CD4-positive, alpha-beta T cell treated with Interferon gamma for 1 hour (primary cell): ENCODE measurements around the gene RSRP1.
A peak's percentile ranks its signal among the peaks of the same experiment; 100 is the strongest.
"Not testable (repeated sequence)": the region's sequence is repeated elsewhere in the genome, so short reads cannot be mapped to it uniquely, and the experiment has no call there.

Experiments used
- DNase-seq: peaks from one replicate; pipeline ENCODE4 v3.0.0-alpha.2; 2020

The RSRP1 gene

GRCh38 chr1:25247024-25247828 is at the start of gene RSRP1:
TSS of gene RSRP1 (minus strand) at chr1:25247454. CDS start at chr1:25246963, 491 bp downstream.
- peak; percentile 100 for DNase-seq

- DNase-seq: not testable (repeated sequence)
These were observed 49.2 kb upstream of the RSRP1 start for GRCh38 chr1:25296501-25296900.

DNA sequence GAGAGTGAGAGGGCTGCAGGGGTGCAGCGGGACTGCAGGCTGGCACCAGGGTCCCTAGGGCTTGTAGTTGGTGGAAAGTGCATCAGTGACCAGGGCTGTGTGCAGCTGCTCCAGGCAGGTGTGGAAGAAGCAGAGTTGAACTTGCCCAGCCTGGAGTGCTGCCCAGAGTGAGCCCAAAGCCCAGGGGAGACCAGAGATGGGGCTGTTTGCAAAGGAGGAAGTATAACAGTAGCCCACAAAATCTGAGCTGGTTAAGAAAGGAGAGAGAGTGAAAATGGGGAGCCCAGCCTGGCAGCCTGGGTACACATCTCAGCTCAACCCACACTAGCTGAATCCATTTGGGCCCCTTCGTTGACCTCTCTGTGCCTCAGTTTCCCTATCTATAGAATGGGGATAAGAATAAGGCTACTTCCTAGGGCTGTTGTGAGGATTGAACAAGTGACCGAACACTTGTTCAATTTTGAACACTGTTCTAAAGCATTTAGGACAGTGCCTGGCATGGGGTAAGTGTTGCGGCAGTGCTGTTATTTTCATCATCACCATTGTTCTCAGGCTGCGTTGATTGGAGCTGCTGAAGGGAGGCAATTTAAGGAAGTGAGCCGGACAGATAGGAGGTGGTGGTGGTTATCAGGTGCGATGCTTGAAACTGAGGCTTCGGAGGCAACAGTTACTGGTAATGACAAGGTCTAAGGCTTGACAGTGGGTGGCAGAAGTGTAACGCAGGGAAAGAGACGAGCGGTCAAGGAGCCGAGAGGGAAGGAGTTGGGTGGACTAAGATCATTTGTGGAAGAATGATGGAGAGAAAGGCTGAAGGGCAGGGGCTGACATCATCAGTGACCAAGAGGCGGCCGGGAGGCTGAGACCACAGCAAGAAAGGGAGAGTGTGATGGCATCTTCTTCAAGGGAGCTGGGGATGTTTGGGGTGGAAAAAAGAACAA is 47.9 kb upstream of the RSRP1 start:
- not testable (repeated sequence) for DNase-seq

DNA sequence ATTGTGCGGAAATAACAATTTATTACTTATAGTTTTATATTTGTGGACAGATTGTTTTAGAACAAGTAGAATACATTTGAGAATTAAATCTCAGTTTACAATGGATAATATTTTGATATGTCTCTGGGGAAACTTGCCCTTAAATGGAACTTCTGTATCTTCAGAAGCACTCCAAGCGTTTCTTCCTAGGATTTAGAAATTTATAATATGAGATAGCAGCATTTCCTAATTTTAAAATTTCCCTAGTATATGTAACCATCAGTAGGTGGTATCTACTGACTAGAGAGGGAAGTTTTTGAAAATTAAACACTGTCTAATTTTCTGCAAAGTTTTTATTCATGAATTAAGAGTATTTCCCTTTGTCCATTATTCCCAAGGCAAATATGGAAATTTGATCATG is 46.2 kb upstream of the RSRP1 start:
- not testable (repeated sequence) for DNase-seq

DNA sequence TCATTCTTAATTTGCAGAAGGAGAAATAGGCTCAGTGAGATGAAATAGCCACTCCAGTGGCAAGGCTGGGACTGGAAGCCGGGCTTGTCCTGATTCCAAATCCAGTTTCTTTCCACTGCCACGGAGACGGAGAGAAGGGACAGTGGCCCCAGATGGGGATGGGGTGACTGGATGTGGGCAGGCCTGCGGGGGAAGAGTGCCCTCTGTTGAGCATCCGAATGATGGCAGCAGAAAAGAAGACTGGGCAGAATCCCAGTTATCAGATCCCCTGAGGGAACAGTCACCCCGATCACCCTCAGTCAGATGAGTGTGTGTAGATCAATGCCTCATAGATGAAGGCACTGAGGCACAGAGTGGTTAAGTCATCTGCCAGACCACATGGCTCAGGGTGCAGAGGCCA is 42.8 kb upstream of the RSRP1 start:
- DNase-seq: not testable (repeated sequence)

GRCh38 chr1:25288573-25289101 is 41.4 kb upstream of the RSRP1 start:
- not testable (repeated sequence) for DNase-seq

DNA sequence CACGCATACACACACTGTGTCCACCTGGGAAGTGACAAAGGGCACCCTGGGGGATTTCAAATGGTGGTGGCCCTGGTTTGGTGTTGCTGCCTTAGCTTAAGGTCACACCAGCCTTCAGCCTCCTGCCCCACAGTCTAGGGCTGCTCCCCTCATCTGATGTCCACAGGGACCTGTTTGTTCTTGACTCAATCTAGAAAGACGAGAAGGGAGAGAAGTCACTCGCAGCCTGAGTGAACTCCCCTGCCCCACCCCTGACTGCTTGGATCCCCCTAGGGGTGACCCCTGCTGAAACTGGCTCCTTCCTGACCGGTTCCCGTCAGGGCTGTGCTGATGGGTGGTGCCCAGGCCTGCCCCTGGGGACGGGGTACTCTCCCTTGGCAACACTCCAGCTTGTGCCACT is 39.9 kb upstream of the RSRP1 start:
- DNase-seq: not testable (repeated sequence)

DNA sequence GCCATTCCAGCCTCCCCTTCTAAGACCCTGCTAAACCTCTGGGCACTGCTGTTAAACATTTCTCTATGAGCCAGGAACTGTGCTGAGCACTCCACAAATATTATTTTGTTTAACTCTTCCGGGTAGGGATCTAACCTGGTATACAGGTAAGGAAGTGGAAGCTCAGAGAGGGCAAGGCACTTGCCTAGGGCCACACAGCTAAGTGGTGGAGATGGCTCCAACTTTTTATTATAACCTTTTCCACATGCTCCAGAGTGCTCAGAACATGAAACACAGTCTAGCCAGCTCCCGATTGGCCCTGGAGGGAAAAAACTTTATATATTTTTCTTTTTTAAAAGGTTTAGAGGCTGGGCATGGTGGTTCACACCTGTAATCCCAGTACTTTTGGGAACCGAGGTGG is 38.6 kb upstream of the RSRP1 start:
- DNase-seq: not testable (repeated sequence)

- not testable (repeated sequence) for DNase-seq
These were observed 32.4 kb upstream of the RSRP1 start for GRCh38 chr1:25279693-25280111.

- not testable (repeated sequence) for DNase-seq
These were observed 31.5 kb upstream of the RSRP1 start for GRCh38 chr1:25278790-25279189.

- not testable (repeated sequence) for DNase-seq
These were observed 31.1 kb upstream of the RSRP1 start for GRCh38 chr1:25278358-25278757.

- not testable (repeated sequence) for DNase-seq
These were observed 30.0 kb upstream of the RSRP1 start for GRCh38 chr1:25277295-25277694.

GRCh38 chr1:25275648-25276047 is 28.4 kb upstream of the RSRP1 start:
- not testable (repeated sequence) for DNase-seq

DNA sequence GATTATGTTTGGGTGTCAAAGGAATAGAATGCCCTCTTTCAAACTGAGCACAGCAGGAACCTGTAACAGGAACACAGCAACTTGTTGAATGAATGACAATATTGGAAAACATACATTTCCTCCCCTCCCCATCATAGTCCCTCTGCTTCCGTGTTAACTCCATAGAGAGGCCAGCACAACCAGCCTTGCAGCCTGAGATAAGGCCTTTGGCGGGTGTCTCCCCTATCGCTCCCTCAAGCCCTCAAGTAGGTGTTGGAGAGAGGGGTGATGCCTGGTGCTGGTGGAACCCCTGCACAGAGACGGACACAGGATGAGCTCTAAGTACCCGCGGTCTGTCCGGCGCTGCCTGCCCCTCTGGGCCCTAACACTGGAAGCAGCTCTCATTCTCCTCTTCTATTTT is 25.0 kb upstream of the RSRP1 start, which contains the start of gene RHD:
Gene RHD (plus strand): TSS at position 272 of the 400 bp plus-strand sequence. CDS start 39 bp downstream, at position 311.
- not testable (repeated sequence) for DNase-seq

- not testable (repeated sequence) for DNase-seq
These were observed 21.0 kb upstream of the RSRP1 start for GRCh38 chr1:25268143-25268760.

DNA sequence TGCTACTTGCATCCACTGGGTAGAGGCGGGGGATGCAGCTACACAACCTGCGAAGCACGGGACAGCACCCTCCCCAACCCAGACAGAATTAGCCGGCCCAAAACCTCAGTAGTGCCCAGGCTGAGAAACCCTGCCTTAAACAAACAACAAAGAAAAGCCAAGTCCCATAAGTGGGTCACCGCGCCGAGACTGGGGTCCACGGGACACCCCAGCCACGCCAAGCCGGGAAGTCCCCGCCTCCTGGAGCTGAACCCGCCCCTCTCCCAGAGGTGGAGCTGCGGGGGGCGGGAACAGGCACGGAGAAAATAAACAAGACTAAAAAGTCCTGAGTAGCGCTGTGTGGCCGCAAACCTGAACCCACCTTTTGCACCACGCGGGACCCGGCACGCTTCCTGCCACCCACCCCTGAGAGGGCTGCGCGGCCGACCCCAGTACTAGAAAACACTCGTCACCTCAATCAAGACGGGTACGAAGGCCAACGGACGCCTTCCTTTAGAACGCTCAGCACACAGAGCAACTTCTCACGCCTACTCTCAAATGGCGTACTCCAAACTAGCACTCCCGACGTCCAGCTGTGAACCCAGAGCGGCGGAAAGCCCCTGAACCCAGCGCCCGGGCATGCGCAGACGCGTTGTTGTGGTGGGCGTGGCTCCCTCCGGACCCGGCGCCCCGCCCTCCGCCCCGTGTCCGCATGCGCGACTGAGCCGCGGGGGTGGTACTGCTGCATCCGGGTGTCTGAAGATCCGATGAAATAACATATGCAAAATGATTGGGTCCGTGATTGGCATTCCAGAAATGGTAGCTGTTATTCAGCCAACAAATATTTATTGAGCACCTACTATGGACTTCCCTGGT is 20.3 kb upstream of the RSRP1 start:
- peak; percentile 90 for DNase-seq

GRCh38 chr1:25266554-25267287 is 19.5 kb upstream of the RSRP1 start:
- DNase-seq: not testable (repeated sequence)

GRCh38 chr1:25260336-25260735 is 13.1 kb upstream of the RSRP1 start:
- DNase-seq: not testable (repeated sequence)

GRCh38 chr1:25259813-25260212 is 12.6 kb upstream of the RSRP1 start:
- not testable (repeated sequence) for DNase-seq

DNA sequence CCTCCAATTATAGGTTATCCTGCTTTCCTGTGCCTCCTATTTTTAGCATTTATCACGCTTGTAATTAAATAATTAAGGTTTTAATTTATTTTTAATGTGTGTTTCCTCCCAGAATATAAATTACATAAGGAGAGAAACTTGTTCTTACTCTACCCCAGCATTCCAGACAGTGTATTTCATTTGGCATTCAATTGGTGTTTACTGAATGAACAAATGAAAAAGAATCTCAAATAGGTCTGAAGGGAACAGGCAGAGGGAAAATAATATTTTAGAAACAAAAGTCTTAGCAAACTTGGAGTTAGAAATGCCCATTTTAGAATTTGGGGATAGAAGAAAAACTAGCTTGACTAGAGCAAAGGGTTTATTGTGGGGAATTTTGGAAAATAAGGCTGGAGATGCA is 9.9 kb upstream of the RSRP1 start:
- DNase-seq: no peak

DNA sequence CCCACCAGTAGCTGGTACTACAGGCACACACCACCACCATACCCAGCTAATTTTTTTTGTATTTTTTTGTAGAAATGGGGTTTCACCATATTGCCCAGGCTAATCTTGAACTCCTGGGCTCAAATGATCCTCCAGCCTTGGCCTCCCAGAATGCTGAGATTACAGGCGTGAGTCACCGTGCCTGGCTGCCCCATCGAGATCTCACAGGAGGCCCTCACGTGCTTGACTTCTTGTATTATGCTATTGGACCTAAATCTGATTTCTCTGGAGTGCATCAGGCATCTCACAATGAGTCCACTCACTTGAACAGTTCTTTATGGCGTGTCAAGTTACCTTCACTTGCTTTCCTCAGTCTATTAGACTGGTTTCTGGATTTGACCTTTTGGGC is 9.3 kb upstream of the RSRP1 start:
- DNase-seq: no peak
